Uterus (tissue), 4 donors: ENCODE results near the gene MRPL55. TPM values are rescaled to one million over a fixed set of nuclear protein-coding genes. Genes with fewer than 3 reads are reported as not detected.

ENCODE experiments used
- DNase-seq, 2 donors: peaks; one replicate each; pipeline ENCODE4 v3.0.0-alpha.2; 2019 to 2020
- H3K27ac ChIP-seq, 2 donors: fragments of 200-600 bp; sonication (generic); 1 replicate in 1 of 2; 2 replicates in 1 of 2; pipeline ENCODE4 v1.5.1; 2016 to 2018
- H3K27me3 ChIP-seq, 2 donors: fragments of 200-600 bp; sonication (generic); one replicate each; pipeline ENCODE4 v1.5.1; 2018 to 2019; ENCODE audit warnings: control low read depth in 1 of 2
- H3K36me3 ChIP-seq, 2 donors: fragments of 200-600 bp; sonication (generic); one replicate each; pipeline ENCODE4 v1.5.1; 2019; ENCODE audit warnings: control low read depth in 1 of 2
- H3K4me1 ChIP-seq, 2 donors: fragments of 200-600 bp; sonication (generic); one replicate each; pipeline ENCODE4 v1.5.1; 2018 to 2019; ENCODE audit warnings: control low read depth in 1 of 2
- H3K4me3 ChIP-seq, 2 donors: fragments of 200-600 bp; sonication (generic); 1 replicate in 1 of 2; 2 replicates in 1 of 2; pipeline ENCODE4 v1.5.1; 2018 to 2019; ENCODE audit warnings: mild to moderate bottlenecking in 1 of 2
- H3K9me3 ChIP-seq, 2 donors: fragments of 200-600 bp; sonication (generic); one replicate each; pipeline ENCODE4 v1.5.1; 2019; ENCODE audit warnings: control low read depth in 1 of 2
- CTCF ChIP-seq, 4 experiments: fragments of 200-600 bp in 2 of 4; fragments of 450-650 bp in 2 of 4; sonication (generic) in 2 of 4; IDR thresholded peaks; one replicate each; pipeline ENCODE4 v1.5.1; 2016 to 2019; ENCODE audit warnings: antibody characterized with exemption in 4 of 4, mild to moderate bottlenecking in 2 of 4, moderate library complexity in 1 of 4
- POLR2A ChIP-seq, 2 donors: fragments of 450-650 bp; IDR thresholded peaks; one replicate each; pipeline ENCODE4 v1.6.1; 2016; ENCODE audit warnings: antibody characterized with exemption in 2 of 2, mild to moderate bottlenecking in 1 of 2, moderate library complexity in 1 of 2
- intact Hi-C: fragments of 100-400 bp; cut with DNase I; formaldehyde crosslinking; loops from one replicate; pipeline ENCODE4 v1.15.1; 2023; ENCODE audit warnings: low total_unique reads
- total RNA-seq, 4 donors: library from RNA; depleted of rRNA in 3 of 4; stranded (reverse); fragments of >200 nt in 3 of 4; gene quantifications; one replicate each; pipeline versions ENCODE4 v1.1.0 to v1.2.4, GENCODE V29; 2014 to 2023
- donor health status: DM: yes; HTN: yes; CAD: no.

The MRPL55 gene
- total RNA-seq, 4 donors from 2014 or later: 19.4 to 43.4 (median 33.6) TPM

GRCh38 chr1:228079013-228079412 lies 30.1 kb downstream of the MRPL55 start:
- Histone ChIP-seq H3K27me3 (no peaks in the 10 kb centered on the region), H3K4me3 (no peak overlapping the region), H3K9me3 (no peaks in the 10 kb centered on the region), H3K4me1 (peaks cover 0 to 6% of the 10 kb centered on the region in 2 donors), H3K36me3 (no peaks in the 10 kb centered on the region), H3K27ac (no peak overlapping the region)
- no peak for TF ChIP-seq POLR2A (IDR thresholded peaks at IDR 0.05)
- no peak for TF ChIP-seq CTCF (IDR thresholded peaks at IDR 0.05)
- intact Hi-C loops: loop anchor here (10.0 kb wide), 1 partner anchor 314 kb away; no protein-coding TSS in a partner anchor
- peak in 1 of 2 donors; percentile 4 for DNase-seq

- intact Hi-C loops: loop anchor here (10.0 kb wide), 1 partner anchor 313 kb away; no protein-coding TSS in a partner anchor
- Histone ChIP-seq H3K27ac (no peak overlapping the region), H3K9me3 (no peaks in the 10 kb centered on the region), H3K4me1 (peaks cover 0 to 6% of the 10 kb centered on the region in 2 donors), H3K36me3 (no peaks in the 10 kb centered on the region), H3K27me3 (no peaks in the 10 kb centered on the region), H3K4me3 (no peak overlapping the region)
- DNase-seq: peak in 1 of 2 donors; percentile 8
- TF ChIP-seq CTCF (IDR thresholded peaks at IDR 0.05) (no peak), POLR2A (IDR thresholded peaks at IDR 0.05) (no peak)
These were observed 31.4 kb downstream of the MRPL55 start for GRCh38 chr1:228077565-228078330.

GRCh38 chr1:228076796-228077430 lies 32.2 kb downstream of the MRPL55 start:
- peak in 1 of 2 donors; percentile 9 for DNase-seq
- no peak overlapping the region for H3K4me3 ChIP-seq
- no peaks in the 10 kb centered on the region for H3K36me3 ChIP-seq
- peaks cover 0 to 6% of the 10 kb centered on the region in 2 donors for H3K4me1 ChIP-seq
- no peaks in the 10 kb centered on the region for H3K9me3 ChIP-seq
- intact Hi-C loops: loop anchor here (10.0 kb wide), 1 partner anchor 312 kb away; no protein-coding TSS in a partner anchor
- H3K27me3 ChIP-seq: no peaks in the 10 kb centered on the region
- no peak overlapping the region for H3K27ac ChIP-seq
- no peak for TF ChIP-seq POLR2A (IDR thresholded peaks at IDR 0.05)
- no peak for TF ChIP-seq CTCF (IDR thresholded peaks at IDR 0.05)

- TF ChIP-seq CTCF (IDR thresholded peaks at IDR 0.05) (no peak), POLR2A (IDR thresholded peaks at IDR 0.05) (no peak)
- Histone ChIP-seq H3K9me3 (no peaks in the 10 kb centered on the region), H3K27ac (no peak overlapping the region), H3K27me3 (no peaks in the 10 kb centered on the region), H3K4me3 (no peak overlapping the region), H3K36me3 (no peaks in the 10 kb centered on the region), H3K4me1 (no peaks in the 10 kb centered on the region)
- peak in 1 of 2 donors; percentile 10 for DNase-seq
- intact Hi-C loops: loop anchor here (10.0 kb wide), 1 partner anchor 311 kb away; no protein-coding TSS in a partner anchor
These were observed 33.3 kb downstream of the MRPL55 start for GRCh38 chr1:228075801-228076271.
